HEK293 (cell line): Measurements from ENCODE around the gene ZNF576.
A peak's percentile ranks its signal among the peaks of the same experiment; 100 is the strongest.

Experiments used
- CTCF ChIA-PET: fragments of 350-600 bp; formaldehyde crosslinking; extraction: SDS; loops from one replicate; lab custom pipeline; 2021; ENCODE audit warnings: antibody characterized with exemption; lab: Yijun Ruan, JAX
- POLR2A ChIA-PET: fragments of 300-600 bp; formaldehyde crosslinking; extraction: SDS; loops from one replicate; lab custom pipeline; 2020; ENCODE audit warnings: antibody characterized with exemption, inconsistent platforms; lab: Yijun Ruan, JAX
- H3K27ac ChIP-seq: fragments of 200-500 bp; sonication (Bioruptor generic); 2 replicates; pipeline ENCODE4 v1.5.1; 2014; ENCODE audit warnings: low read depth, low read length, control low read depth, inconsistent platforms; ENCODE audit errors: extremely low read depth
- H3K36me3 ChIP-seq, 2 experiments: fragments of 200-500 bp in 1 of 2; sonication (Bioruptor generic) in 1 of 2; 1 replicate in 1 of 2; 2 replicates in 1 of 2; pipeline ENCODE4 v1.5.1; 2014 to 2017; ENCODE audit warnings: inconsistent platforms in 2 of 2, low read length in 2 of 2; ENCODE audit not compliant: control insufficient read depth in 2 of 2, insufficient read depth in 1 of 2
- H3K4me1 ChIP-seq: fragments of 200-500 bp; sonication (Bioruptor generic); 2 replicates; pipeline ENCODE4 v1.5.1; 2014; ENCODE audit warnings: mild to moderate bottlenecking, low read length, inconsistent platforms; ENCODE audit not compliant: control insufficient read depth, insufficient read depth
- H3K4me3 ChIP-seq: 2 replicates; pipeline ENCODE4 v1.5.1; 2011; ENCODE audit warnings: low read depth, mild to moderate bottlenecking, control low read depth, low read length, moderate library complexity
- H3K9me3 ChIP-seq: fragments of 200-500 bp; sonication (Bioruptor generic); 2 replicates; pipeline ENCODE4 v1.5.1; 2014; ENCODE audit warnings: low read depth, low read length, inconsistent platforms; ENCODE audit not compliant: control insufficient read depth, insufficient read depth
- ATF2 ChIP-seq: fragments of 450-650 bp; formaldehyde crosslinking; IDR thresholded peaks from 2 replicates; pipeline ENCODE4 v1.5.1; 2016; ENCODE audit warnings: missing biosample characterization, missing genetic modification characterization, low read depth
- GFI1B ChIP-seq: fragments of 450-650 bp; formaldehyde crosslinking; IDR thresholded peaks from 2 replicates; pipeline ENCODE4 v1.5.1; 2016; ENCODE audit warnings: missing biosample characterization, missing genetic modification characterization
- HOXA7 ChIP-seq: sonication (generic); formaldehyde crosslinking; IDR thresholded peaks from 2 replicates; pipeline ENCODE4 v1.8.1; 2022; ENCODE audit warnings: missing genetic modification reagents, borderline replicate concordance
- IKZF3 ChIP-seq: fragments of 450-650 bp; IDR thresholded peaks from 2 replicates; pipeline ENCODE4 v1.5.0; 2018; ENCODE audit warnings: missing biosample characterization, mild to moderate bottlenecking, missing genetic modification characterization, moderate library complexity
- PATZ1 ChIP-seq: fragments of 450-650 bp; formaldehyde crosslinking; IDR thresholded peaks from 2 replicates; pipeline ENCODE4 v1.5.1; 2016; ENCODE audit warnings: missing biosample characterization, missing genetic modification characterization
- PBX3 ChIP-seq: sonication (generic); formaldehyde crosslinking; IDR thresholded peaks from 2 replicates; pipeline ENCODE4 v1.8.1; 2022; ENCODE audit warnings: mild to moderate bottlenecking, moderate library complexity, missing genetic modification reagents
- PRDM4 ChIP-seq: fragments of 450-650 bp; formaldehyde crosslinking; IDR thresholded peaks from 2 replicates; pipeline ENCODE4 v1.5.1; 2017; ENCODE audit warnings: missing biosample characterization, missing genetic modification characterization
- RBAK ChIP-seq: fragments of 450-650 bp; formaldehyde crosslinking; IDR thresholded peaks from 2 replicates; pipeline ENCODE4 v1.5.1; 2016; ENCODE audit warnings: missing biosample characterization, missing genetic modification characterization
- ZBTB10 ChIP-seq: fragments of 450-650 bp; formaldehyde crosslinking; IDR thresholded peaks from 2 replicates; pipeline ENCODE4 v1.5.1; 2016; ENCODE audit warnings: missing biosample characterization, missing genetic modification characterization
- ZBTB6 ChIP-seq: fragments of 450-650 bp; formaldehyde crosslinking; IDR thresholded peaks from 2 replicates; pipeline ENCODE4 v1.5.1; 2017; ENCODE audit warnings: missing biosample characterization, missing genetic modification characterization
- ZNF155 ChIP-seq: fragments of 450-650 bp; formaldehyde crosslinking; IDR thresholded peaks from 2 replicates; pipeline ENCODE4 v1.5.1; 2016; ENCODE audit warnings: missing biosample characterization, missing genetic modification characterization
- ZNF211 ChIP-seq: fragments of 450-650 bp; formaldehyde crosslinking; IDR thresholded peaks from 2 replicates; pipeline ENCODE4 v1.5.1; 2016; ENCODE audit warnings: low read depth, missing biosample characterization, missing genetic modification characterization
- ZNF280D ChIP-seq: fragments of 450-650 bp; formaldehyde crosslinking; IDR thresholded peaks from 2 replicates; pipeline ENCODE4 v1.5.1; 2016; ENCODE audit warnings: missing biosample characterization, missing genetic modification characterization
- ZNF426 ChIP-seq: fragments of 450-650 bp; formaldehyde crosslinking; IDR thresholded peaks from 2 replicates; pipeline ENCODE4 v1.5.1; 2017; ENCODE audit warnings: missing biosample characterization, missing genetic modification characterization, mild to moderate bottlenecking, inconsistent platforms, moderate library complexity
- ZNF514 ChIP-seq: fragments of 450-650 bp; formaldehyde crosslinking; IDR thresholded peaks from 2 replicates; pipeline ENCODE4 v1.5.1; 2016; ENCODE audit warnings: missing biosample characterization, missing genetic modification characterization
- ZNF544 ChIP-seq: fragments of 450-650 bp; formaldehyde crosslinking; IDR thresholded peaks from 2 replicates; pipeline ENCODE4 v1.5.0; 2017; ENCODE audit warnings: missing biosample characterization, missing genetic modification characterization
- ZNF548 ChIP-seq: fragments of 450-650 bp; formaldehyde crosslinking; IDR thresholded peaks from 2 replicates; pipeline ENCODE4 v1.5.1; 2016; ENCODE audit warnings: missing biosample characterization, missing genetic modification characterization
- ZSCAN18 ChIP-seq: fragments of 450-650 bp; formaldehyde crosslinking; IDR thresholded peaks from 2 replicates; pipeline ENCODE4 v1.5.1; 2016; ENCODE audit warnings: missing biosample characterization, missing genetic modification characterization
- ZSCAN23 ChIP-seq: fragments of 450-650 bp; formaldehyde crosslinking; IDR thresholded peaks from 2 replicates; pipeline ENCODE4 v1.5.1; 2016; ENCODE audit warnings: missing biosample characterization, missing genetic modification characterization
- ZSCAN30 ChIP-seq: fragments of 450-650 bp; IDR thresholded peaks from 2 replicates; pipeline ENCODE4 v1.5.1; 2018; ENCODE audit warnings: missing biosample characterization, mild to moderate bottlenecking, missing genetic modification characterization, moderate library complexity

The ZNF576 gene

GRCh38 chr19:43634872-43635560 is 38.6 kb downstream of the ZNF576 start:
- Histone ChIP-seq H3K9me3 (no peaks in the 10 kb centered on the region), H3K4me3 (no peak overlapping the region), H3K4me1 (peaks cover 13% of the 10 kb centered on the region), H3K36me3 (peaks cover 0 to 9% of the 10 kb centered on the region in 2 experiments; a peak in 1 of 3 replicates), H3K27ac (no peak overlapping the region)
- ChIA-PET POLR2A (interaction anchor here (1.5 kb wide), 1 partner anchor 33 kb away, joined by 4 read pairs; no protein-coding TSS in a partner anchor), CTCF (interaction anchor here (0.9 kb wide), 1 partner anchor 16 kb away, joined by 3 read pairs; no protein-coding TSS in a partner anchor)
- no peak for TF ChIP-seq ZSCAN30 (tag by site-specific recombination)
- peak; percentile 71 for TF ChIP-seq ZBTB10 (tag by site-specific recombination)
- no peak for TF ChIP-seq PRDM4 (tag by site-specific recombination)
- no peak for TF ChIP-seq HOXA7 (CRISPR knock-in tag)
- no peak for TF ChIP-seq RBAK (tag by site-specific recombination)
- no peak for TF ChIP-seq ZNF514
- TF ChIP-seq ZNF548: no peak
- no peak for TF ChIP-seq ZBTB6 (tag by site-specific recombination)
- no peak for TF ChIP-seq PBX3 (CRISPR knock-in tag)
- TF ChIP-seq IKZF3: peak; percentile 2
- no peak for TF ChIP-seq ZSCAN18 (tag by site-specific recombination)
- peak; percentile 45 for TF ChIP-seq PATZ1 (tag by site-specific recombination)
- no peak for TF ChIP-seq ATF2 (tag by site-specific recombination)
- TF ChIP-seq ZNF280D (tag by site-specific recombination): no peak
- no peak for TF ChIP-seq ZNF155 (tag by site-specific recombination)
- no peak for TF ChIP-seq ZNF426 (tag by site-specific recombination)
- no peak for TF ChIP-seq ZNF544 (tag by site-specific recombination)
- TF ChIP-seq ZSCAN23 (tag by site-specific recombination): no peak
- no peak for TF ChIP-seq GFI1B (tag by site-specific recombination)
- no peak for TF ChIP-seq ZNF211 (tag by site-specific recombination)
